ENCODE results near the gene CCL19.
A peak's percentile ranks its signal among the peaks of the same experiment; 100 is the strongest.

Gene CCL19

DNA sequence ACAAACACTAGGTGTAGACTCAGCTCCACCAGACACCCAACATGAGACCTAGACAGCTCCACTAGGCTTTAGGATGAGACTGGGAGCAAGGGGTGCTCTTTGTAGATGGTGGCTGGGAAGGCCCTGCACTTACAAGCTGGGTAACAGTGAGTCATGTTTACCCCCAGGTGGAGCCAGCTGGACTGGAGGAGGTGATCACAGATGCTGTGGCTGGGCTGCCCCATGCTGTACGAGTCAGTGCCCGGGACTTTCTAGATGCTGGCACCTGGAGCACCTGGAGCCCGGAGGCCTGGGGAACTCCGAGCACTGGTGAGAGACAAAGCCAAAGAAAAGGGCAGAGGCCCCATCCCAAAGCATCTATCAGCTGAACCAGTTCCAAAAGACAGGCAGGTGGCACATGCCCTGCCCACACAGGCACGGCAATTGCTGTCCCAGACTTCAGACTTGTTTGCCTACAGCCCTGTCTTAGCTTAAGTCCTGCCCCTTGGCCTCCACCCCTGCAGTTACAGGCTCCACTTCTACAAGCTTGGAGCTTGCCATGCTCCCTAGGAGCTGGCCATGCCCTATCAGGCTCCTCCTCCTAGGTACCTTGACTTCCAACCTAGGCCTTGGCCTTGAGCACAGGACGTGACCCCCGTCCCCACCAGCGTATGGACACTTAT, 31.4 kb downstream of the CCL19 start:
- DNase-seq = no peak

DNA sequence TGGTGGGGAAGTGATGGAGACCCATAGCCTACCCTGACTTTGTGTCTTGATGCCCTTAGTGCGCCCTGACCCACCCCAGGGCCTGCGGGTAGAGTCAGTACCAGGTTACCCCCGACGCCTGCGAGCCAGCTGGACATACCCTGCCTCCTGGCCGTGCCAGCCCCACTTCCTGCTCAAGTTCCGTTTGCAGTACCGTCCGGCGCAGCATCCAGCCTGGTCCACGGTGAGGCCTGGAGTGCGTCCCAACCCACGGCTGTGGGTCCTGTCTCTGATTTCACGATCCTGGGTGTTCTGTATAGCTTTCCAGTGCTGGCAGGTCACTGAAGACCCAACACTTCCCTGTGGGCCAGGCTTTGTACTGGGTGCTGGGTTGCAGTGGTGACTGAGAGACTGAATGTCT, 32.6 kb downstream of the CCL19 start:
- no peak for DNase-seq

DNA sequence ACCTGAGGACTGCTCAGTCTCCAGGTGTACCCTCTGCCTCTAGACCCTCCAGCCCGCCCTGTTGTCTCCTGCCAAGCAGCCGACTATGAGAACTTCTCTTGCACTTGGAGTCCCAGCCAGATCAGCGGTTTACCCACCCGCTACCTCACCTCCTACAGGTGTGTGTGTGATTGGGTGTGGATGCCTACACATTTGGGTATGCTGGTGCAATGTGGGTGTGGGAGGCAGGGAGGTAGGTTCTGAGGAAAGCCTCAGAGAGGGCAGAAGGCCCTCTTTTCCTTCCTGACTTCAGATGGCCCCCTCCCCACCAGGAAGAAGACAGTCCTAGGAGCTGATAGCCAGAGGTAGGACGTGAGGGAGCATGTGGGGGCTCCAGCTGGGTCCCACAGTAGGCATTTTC, 34.1 kb downstream of the CCL19 start:
- DNase-seq = no peak

DNA sequence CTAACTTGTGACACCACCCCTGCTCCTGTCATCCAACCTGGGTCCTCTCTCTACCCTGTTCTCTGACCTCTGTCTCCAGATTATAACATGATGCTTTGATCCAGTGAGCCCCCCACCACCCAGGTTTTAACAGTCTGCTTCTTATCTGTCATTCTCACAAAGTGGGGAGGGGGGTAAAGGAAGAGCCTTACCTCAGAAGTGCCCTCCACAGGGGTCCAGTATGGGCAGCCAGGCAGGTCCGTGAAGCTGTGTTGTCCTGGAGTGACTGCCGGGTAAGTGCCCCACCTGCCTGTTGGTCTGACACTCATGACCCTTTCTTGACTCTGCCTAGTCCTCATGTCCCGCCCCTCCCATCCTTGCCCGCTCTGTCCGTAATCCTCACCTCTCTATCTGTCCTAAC, 35.7 kb downstream of the CCL19 start:
- no peak for DNase-seq

DNA sequence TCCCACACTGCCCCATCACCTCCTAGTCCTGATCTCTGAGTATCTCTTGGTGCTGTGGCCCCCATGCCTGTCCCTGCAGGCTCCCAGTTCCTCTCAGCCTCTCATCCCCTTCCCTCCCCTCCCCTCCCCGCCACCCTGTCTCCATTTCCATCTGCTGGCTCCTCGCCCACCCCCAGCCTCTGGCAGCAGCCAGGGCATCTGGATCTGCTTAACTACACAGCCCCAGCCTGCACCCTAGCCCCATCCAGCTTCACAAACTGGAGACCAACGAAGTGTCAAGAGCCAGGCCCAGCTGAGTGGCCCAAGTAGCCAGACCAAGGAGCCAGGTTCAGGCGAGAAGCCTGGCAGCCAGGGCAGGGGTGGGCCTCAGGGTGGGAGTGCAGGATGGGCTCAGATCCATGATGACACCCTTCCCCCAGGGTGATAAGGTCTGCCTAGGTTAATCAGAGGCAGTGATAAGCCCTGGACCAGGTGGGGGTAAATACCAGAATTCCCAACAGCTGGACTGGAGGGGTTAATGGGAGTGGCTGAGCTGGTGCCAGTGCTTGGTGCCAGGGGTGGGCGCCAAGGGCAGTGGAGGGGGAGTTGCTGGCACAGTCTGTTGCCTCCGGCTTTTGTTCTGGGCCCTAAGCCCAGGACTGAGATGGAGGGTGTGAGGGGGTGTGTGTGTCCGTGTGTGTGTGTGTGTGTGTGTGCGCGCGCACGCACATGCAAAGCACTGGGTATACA, 36.6 kb downstream of the CCL19 start:
- DNase-seq = no peak

DNA sequence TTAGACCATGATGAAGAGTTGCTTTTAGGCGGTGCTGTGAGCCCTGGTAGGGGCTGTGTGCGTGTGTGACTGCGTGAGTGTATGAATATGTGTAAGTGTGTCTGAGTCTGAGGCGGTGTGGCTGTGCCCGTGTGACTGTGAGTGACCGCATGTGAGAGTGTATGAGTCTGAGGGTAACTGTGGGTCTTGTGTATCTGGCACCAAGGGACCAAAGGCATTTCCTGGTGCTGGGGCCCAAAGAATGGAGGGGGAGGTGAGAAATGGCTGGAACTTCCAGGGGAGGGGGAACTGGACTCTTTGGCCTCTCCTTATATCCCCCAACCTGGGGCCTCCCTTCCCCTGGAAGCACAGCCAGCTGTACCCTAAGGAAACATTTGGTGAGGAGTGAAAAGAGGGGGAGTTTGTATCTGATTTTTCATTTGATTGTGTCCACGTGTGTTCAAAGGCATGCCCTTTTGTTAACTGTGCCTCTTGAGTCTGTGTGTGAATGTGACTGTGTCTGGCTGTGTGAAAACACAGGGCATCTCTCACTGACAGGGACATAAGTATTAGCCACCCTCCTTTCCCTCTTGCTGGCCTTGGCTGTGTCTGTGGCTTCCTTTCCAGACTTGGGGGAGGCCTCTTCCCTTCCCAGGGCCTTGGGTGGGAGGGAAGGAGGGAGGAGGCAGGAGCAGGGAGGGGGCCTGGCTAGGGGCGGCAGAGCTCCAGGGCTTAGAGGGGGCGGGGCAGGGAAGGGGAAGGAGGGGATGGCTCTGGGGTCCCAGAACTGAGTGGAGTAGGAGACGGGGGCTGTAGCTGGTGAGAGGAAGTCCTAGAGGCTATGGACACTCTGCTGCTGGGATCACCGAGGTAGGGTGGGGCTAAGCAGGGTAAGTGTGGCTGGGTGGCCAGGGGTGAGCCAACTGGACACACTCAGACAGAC, 37.7 kb downstream of the CCL19 start:
- no peak for DNase-seq

DNA sequence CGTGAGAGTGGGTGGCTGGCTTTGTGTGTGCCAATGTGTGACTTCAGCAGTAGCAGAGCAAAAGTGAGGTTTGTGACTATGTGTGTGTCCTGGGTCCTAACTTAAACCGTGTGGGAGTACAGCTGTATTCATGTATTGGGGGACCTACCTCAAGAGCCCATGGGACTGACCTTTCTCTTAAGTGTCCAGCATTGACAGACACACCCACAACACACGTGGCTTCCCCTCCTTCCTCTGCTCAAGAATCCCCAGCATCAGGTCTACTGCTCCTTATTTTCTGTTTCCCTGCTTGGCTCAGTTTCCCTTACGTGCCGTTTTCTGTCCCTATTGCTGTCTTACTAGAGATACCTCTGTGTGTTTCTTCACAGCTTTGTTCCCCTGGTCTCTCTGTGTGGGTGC, 38.5 kb downstream of the CCL19 start:
- DNase-seq = no peak

DNA sequence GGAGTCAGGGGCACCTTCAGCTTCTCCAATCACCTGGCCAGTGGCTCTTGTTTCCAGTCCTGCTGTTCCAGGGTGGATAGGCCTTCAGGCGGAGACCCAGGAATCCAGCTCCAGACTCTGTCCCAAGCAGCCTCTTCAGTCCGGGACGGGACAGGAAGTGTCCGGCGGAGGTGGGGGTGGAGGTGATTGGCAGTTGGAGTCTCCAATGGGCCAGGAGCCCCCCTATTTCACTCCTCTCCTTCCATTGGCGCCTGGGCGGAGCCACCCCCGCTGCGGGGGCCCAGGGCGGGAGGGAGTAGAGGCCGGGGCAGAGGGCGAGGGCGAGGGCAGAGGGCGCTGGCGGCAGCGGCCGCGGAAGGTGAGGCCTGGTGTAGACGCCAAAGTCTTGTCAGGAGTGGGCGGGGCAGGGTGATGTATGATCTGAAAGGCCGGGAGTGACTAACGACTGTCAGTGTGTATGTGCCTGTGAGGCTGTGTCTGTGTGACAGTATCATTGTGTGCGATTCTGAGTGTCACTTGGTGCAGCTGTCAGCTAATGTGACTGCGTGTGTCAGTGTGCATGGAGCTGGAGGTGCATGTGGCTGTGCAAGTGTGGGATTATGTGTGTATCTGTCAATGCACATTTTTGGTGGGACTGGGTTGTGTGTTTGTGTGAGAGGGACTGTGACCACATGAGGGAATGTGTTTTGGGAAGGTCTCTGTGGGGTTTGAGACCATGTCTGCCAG, 39.0 kb downstream of the CCL19 start, which contains the start of gene IL11RA:
Gene IL11RA, plus strand, starts transcription at position 310 of the 726 bp plus-strand sequence. CDS start 3,033 bp downstream, outside the sequence.
- peak; percentile 25 to 43 for DNase-seq

DNA sequence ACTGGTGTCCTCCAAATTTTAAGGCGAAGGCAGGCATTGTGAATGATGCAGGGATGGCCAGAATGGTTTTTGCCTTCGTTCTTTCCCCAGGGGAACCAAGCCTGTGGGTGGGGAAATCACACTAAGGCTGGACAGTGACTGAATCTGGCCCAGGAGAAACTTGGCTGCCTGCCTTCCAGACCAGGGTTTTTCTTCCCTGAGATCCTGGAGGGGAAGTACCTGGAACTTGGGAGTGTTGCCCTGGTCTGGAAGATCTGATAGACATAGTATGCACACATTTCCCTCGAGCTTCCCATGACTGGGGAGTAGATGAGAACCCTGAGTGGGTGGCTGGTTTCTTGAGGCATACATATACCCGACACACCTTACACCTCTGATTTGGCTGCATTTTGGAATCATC, 39.8 kb downstream of the CCL19 start:
- DNase-seq = no peak

DNA sequence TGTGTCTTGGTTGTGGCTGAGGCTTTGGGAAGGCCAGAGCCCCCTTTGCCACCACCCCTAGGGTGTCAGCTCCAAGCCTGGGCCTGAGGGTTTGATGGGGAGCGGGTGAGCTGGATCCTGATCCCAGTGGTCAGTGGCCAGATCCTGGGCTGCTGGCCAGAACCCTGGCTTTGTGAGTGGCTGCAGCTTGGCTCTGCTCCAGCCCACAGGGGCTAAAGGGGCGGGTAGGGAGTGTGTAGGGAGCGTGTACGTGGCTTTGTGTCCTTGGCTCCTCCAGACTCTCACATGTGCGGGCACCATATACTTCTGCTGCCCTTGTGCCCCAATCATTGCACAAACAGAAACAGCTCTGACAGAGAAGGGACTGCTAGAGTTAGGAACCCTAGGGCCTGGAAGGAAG, 40.3 kb downstream of the CCL19 start:
- DNase-seq = no peak

DNA sequence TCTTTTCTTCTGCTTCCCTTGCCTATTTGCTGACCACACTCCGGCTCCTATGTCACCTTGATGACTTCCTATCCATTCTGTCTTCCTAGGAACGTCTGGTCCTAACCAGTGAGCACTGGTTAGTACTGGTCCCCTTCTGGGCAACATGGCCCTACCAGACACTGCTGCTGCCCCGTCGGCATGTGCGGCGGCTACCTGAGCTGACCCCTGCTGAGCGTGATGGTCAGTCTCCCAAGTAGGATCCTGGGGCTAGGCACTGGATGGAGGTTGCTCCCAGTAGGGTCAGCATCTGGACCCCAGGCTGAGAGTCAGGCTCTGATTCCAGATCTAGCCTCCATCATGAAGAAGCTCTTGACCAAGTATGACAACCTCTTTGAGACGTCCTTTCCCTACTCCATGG, 42.4 kb downstream of the CCL19 start:
- no peak for DNase-seq

DNA sequence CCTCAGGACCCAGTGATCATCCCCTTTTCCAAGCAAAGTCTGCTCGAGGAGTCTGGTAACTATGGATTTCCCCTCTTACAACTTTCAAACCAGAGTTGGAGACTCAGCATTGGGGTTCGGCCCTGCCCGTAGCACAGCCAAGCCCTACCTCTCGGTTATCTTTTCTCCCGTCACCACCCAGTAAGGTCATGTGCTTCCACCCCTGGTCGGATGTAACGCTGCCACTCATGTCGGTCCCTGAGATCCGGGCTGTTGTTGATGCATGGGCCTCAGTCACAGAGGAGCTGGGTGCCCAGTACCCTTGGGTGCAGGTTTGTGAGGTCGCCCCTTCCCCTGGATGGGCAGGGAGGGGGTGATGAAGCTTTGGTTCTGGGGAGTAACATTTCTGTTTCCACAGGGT, 43.4 kb downstream of the CCL19 start:
- no peak for DNase-seq

DNA sequence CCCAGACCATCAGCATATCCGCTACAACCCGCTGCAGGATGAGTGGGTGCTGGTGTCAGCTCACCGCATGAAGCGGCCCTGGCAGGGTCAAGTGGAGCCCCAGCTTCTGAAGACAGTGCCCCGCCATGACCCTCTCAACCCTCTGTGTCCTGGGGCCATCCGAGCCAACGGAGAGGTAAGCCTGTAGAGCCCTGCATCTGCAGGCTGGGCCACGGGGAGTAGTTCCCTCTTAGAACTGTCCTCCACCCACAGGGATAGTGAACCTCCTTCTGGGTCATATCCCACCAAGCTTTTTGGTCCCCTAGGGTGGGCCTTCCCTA, 44.0 kb downstream of the CCL19 start:
- no peak for DNase-seq

DNA sequence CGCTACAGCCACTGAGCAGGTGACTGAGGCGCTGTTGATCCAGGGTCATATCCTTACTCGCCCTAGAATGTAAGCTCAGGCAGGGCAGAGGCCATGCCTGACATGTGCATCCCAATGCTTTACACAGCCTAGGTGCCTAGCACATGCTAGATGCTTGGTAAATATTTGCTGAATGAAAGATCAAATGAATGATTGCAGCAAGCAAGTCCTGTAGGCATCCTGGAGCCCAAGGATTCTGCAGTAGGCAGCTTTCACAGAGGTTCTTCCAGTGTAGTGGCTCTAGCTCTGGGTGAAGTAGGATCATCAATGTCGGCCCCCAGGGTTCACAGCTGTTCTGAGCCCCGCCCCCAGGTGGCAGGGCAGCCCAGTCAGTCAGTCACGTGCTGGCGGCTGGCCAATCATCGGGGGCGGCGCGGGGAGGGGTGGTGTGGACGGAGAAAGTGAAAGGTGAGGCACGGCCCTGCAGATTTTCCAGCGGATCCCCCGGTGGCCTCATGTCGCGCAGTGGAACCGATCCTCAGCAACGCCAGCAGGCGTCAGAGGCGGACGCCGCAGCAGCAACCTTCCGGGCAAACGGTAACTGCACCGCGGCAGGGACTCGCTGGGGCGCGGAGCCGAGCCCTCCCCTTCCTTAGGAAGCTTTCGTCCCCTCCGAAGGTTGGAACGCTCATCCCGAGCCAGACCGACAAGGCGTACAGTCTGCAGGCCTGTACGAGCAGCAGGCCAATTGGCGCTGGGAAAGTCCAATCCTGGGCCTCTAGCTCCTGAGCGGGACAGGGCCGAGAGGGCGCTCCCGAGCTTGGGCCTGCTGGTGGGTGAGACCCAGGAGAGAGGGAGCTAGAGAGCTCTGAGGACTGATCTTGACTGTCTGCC, 44.6 kb downstream of the CCL19 start, which contains the start of gene GALT:
Gene GALT, plus strand, starts transcription at position 465 of the 873 bp plus-strand sequence. Its CDS starts 30 bp downstream, at position 495.
- DNase-seq = peak; percentile 98 to 99

DNA sequence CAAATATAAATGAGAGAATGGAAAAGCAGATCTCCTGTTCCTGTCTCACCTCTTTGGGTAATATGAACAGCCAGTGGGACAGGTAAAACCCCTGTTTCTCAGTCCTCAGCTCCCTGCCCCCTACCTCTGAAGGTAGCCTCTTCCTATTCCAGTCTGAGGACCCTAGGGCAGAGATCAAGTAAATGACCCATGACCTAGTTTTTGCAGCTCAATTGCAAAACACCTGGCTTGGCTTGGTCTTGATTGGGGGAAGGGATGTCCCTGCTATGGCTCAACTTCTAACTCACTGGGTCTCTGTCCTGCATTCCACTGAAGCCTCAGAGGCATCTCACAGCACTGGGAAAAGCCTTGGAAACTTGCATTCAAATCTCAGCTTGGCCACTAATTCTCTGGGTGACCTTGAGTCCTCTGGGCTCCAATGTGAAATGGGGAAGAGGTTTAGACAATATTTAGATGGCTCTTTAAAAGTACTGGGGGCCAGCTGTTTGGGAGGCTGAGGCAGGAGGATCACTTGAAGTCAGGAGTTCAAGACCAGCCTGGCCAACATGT, 46.2 kb downstream of the CCL19 start:
- DNase-seq = no peak

DNA sequence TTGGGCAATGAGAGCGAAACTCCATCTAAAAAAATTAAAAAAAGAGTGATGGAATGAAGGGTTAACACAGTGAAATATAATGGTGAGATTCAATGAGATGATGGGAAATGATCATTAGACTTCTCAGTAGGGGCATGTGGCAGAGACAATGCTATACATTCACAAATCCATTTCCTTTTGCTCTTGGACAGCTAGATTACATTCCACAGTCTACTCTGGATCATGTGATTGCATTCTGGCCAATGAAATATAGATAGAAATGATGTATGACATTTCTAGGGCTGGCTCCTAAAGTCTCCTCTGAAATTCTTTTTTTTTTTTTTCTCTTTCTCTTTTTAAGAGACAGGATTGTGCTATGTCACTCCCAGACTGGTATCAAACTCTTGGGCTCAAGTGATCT, 48.4 kb downstream of the CCL19 start:
- no peak for DNase-seq

Data from stimulated activated CD4-positive, alpha-beta T cell treated with anti-CD3 and anti-CD28 coated beads, Interleukin-2, amount 100 ng/mL, for 48 hours (primary cell).